ENCODE results near the gene ID2. TPM values are rescaled to one million over a fixed set of nuclear protein-coding genes. Genes with fewer than 3 reads are reported as not detected.
A peak's percentile ranks its signal among the peaks of the same experiment; 100 is the strongest.

The ID2 gene
- total RNA-seq, 1 donor from 2014 or later = 310 TPM

- peaks cover 5% of the 10 kb centered on the region for H3K36me3 Mint-ChIP-seq
- DNase-seq (ENCODE audit: extremely low spot score, unreplicated experiment) = no peak
- no peak overlapping the region for H3K4me3 Mint-ChIP-seq
- peaks cover 4% of the 10 kb centered on the region for H3K9me3 Mint-ChIP-seq
- no peak overlapping the region for H3K27ac Mint-ChIP-seq
- H3K27me3 Mint-ChIP-seq = no peaks in the 10 kb centered on the region
- peaks cover 35% of the 10 kb centered on the region for H3K4me1 Mint-ChIP-seq (ENCODE audit: unreplicated experiment)
- no peak for TF ChIP-seq CTCF (conservative IDR thresholded peaks at IDR 0.05)
Measured at GRCh38 chr2:8659735-8660492, 21.9 kb upstream of the ID2 start.

- Mint-ChIP-seq H3K4me3 (no peak overlapping the region), H3K27ac (no peak overlapping the region), H3K9me3 (peaks cover 4% of the 10 kb centered on the region), H3K36me3 (peaks cover 5% of the 10 kb centered on the region), H3K4me1 (ENCODE audit: unreplicated experiment) (peaks cover 21% of the 10 kb centered on the region), H3K27me3 (no peaks in the 10 kb centered on the region)
- TF ChIP-seq CTCF (conservative IDR thresholded peaks at IDR 0.05) = no peak
- DNase-seq (ENCODE audit: extremely low spot score, unreplicated experiment) = no peak
Measured at GRCh38 chr2:8661235-8661634, 20.6 kb upstream of the ID2 start.

- no peak overlapping the region for H3K27ac Mint-ChIP-seq
Measured at GRCh38 chr2:8661736-8662135, 20.1 kb upstream of the ID2 start.

GRCh38 chr2:8662239-8662879 lies 19.5 kb upstream of the ID2 start:
- H3K27ac Mint-ChIP-seq = peak overlapping the region; percentile 5
- no peak for TF ChIP-seq CTCF (conservative IDR thresholded peaks at IDR 0.05)

More at GRCh38 chr2:8661736-8662135, 20.1 kb upstream of the ID2 start:
- H3K9me3 Mint-ChIP-seq = peaks cover 4% of the 10 kb centered on the region
- H3K27me3 Mint-ChIP-seq = no peaks in the 10 kb centered on the region
- H3K4me3 Mint-ChIP-seq = no peak overlapping the region
- peaks cover 5% of the 10 kb centered on the region for H3K36me3 Mint-ChIP-seq
- H3K4me1 Mint-ChIP-seq (ENCODE audit: unreplicated experiment) = peaks cover 17% of the 10 kb centered on the region
- TF ChIP-seq CTCF (conservative IDR thresholded peaks at IDR 0.05) = no peak
- DNase-seq (ENCODE audit: extremely low spot score, unreplicated experiment) = no peak

DNA sequence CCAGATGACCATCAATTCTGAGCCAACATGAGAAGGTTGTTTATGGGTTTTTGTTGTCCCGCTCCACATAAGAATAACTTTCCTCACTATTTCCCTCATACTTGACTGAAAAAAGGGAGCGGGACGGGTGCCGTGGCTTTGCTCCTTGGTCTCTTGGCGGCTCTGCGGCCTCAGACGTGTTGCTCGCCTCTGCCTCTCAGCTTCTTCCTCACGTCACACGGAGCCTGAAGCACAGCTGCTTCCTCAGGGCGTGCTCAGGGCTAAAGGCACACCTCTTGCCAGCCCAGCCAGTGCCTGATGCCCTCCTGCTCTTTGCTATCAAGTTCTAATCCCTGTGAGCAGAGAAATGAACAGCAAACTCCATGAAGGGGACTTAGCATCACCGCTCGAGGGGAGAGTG lies 17.9 kb upstream of the ID2 start:
- Mint-ChIP-seq H3K4me3 (no peak overlapping the region), H3K27ac (no peak overlapping the region), H3K4me1 (ENCODE audit: unreplicated experiment) (peaks cover 17% of the 10 kb centered on the region), H3K9me3 (peaks cover 4% of the 10 kb centered on the region), H3K36me3 (peaks cover 5% of the 10 kb centered on the region), H3K27me3 (no peaks in the 10 kb centered on the region)
- DNase-seq (ENCODE audit: extremely low spot score, unreplicated experiment) = no peak
- no peak for TF ChIP-seq CTCF (conservative IDR thresholded peaks at IDR 0.05)

More at GRCh38 chr2:8662239-8662879, 19.5 kb upstream of the ID2 start:
- peaks cover 5% of the 10 kb centered on the region for H3K36me3 Mint-ChIP-seq
- H3K9me3 Mint-ChIP-seq = peaks cover 4% of the 10 kb centered on the region
- peak overlapping the region; percentile 30 for H3K4me3 Mint-ChIP-seq
- no peaks in the 10 kb centered on the region for H3K27me3 Mint-ChIP-seq
- no peak for DNase-seq (ENCODE audit: extremely low spot score, unreplicated experiment)
- peaks cover 17% of the 10 kb centered on the region for H3K4me1 Mint-ChIP-seq (ENCODE audit: unreplicated experiment)

All from type B pancreatic cell (in vitro differentiated cells).